GM06990 (cell line): ENCODE results near the gene SF3B5.

ENCODE experiments used
- DNase-seq: peaks from one replicate; pipeline ENCODE4 v3.0.0-alpha.2; 2011; ENCODE audit not compliant: insufficient read length; ENCODE audit errors: extremely low read depth
- H3K27me3 ChIP-seq: replicated peaks from 2 replicates; pipeline ENCODE4 v1.6.0; 2011; ENCODE audit warnings: low read length; ENCODE audit not compliant: control insufficient read depth, insufficient read depth
- H3K36me3 ChIP-seq: 2 replicates; pipeline ENCODE4 v1.5.1; 2011; ENCODE audit warnings: low read length; ENCODE audit not compliant: control insufficient read depth, insufficient read depth
- H3K4me3 ChIP-seq: replicated peaks from 2 replicates; pipeline ENCODE4 v1.5.1; 2011; ENCODE audit warnings: low read depth, mild to moderate bottlenecking, control low read depth, low read length
- CTCF ChIP-seq: IDR thresholded peaks from 2 replicates; pipeline ENCODE4 v1.5.1; 2011; ENCODE audit warnings: low read length, control low read depth, mild to moderate bottlenecking, inconsistent platforms; ENCODE audit not compliant: insufficient read depth, poor library complexity, severe bottlenecking

SF3B5 gene

GRCh38 chr6:144075875-144076274 is 19.5 kb downstream of the SF3B5 start:
- Histone ChIP-seq H3K4me3 (no peak overlapping the region), H3K36me3 (no peaks in the 10 kb centered on the region), H3K27me3 (no peaks in the 10 kb centered on the region)
- no peak for DNase-seq
- no peak for TF ChIP-seq CTCF

GRCh38 chr6:144075187-144075586 is 20.2 kb downstream of the SF3B5 start:
- no peak for TF ChIP-seq CTCF
- no peaks in the 10 kb centered on the region for H3K27me3 ChIP-seq
- no peaks in the 10 kb centered on the region for H3K36me3 ChIP-seq
- no peak overlapping the region for H3K4me3 ChIP-seq
- DNase-seq = peak; percentile 37

- no peaks in the 10 kb centered on the region for H3K36me3 ChIP-seq
- DNase-seq = no peak
- H3K27me3 ChIP-seq = no peaks in the 10 kb centered on the region
- H3K4me3 ChIP-seq = no peak overlapping the region
- TF ChIP-seq CTCF = no peak
Measured at GRCh38 chr6:144073024-144073423, 22.3 kb downstream of the SF3B5 start.

DNA sequence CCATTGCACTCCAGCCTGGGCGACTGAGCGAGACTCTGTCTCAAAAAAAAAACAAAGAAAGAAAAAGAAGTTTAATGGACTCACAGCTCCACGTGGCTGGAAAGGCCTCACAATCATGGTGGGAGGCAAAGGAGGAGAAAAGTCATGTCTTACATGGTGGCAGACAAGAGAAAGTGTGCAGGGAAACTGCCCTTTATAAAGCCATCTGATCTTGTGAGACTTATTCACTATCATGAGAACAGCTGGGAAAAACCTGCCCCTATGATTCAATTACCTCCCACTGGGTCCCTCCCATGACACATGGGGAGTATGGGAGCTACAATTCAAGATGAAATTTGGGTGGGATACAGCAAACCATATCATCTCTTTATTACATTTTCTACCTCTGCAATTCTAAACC is 25.9 kb downstream of the SF3B5 start:
- no peak for DNase-seq
- no peaks in the 10 kb centered on the region for H3K27me3 ChIP-seq
- no peak overlapping the region for H3K4me3 ChIP-seq
- TF ChIP-seq CTCF = no peak
- H3K36me3 ChIP-seq = no peaks in the 10 kb centered on the region

- no peak overlapping the region for H3K4me3 ChIP-seq
- no peak for DNase-seq
- TF ChIP-seq CTCF = no peak
Measured at GRCh38 chr6:144068794-144069193, 26.6 kb downstream of the SF3B5 start.

More at GRCh38 chr6:144068794-144069193, 26.6 kb downstream of the SF3B5 start:
- Histone ChIP-seq H3K27me3 (no peaks in the 10 kb centered on the region), H3K36me3 (no peaks in the 10 kb centered on the region)
